ENCODE results near the gene TCHHL1.

- TF ChIP-seq CTCF (IDR thresholded peaks at IDR 0.05) (no peak), POLR2A (IDR thresholded peaks at IDR 0.05) (no peak)
These were observed 20.0 kb upstream of the TCHHL1 start for GRCh38 chr1:152108882-152109222.

Measured in heart left ventricle (tissue), 13 donors.